ENCODE data around the gene CDX1. TPM values are rescaled to one million over a fixed set of nuclear protein-coding genes. Genes with fewer than 3 reads are reported as not detected.
A peak's percentile ranks its signal among the peaks of the same experiment; 100 is the strongest.

CDX1 gene
- total and polyA plus RNA-seq, 2 of the 8 experiments (the other 6 are each of a cell fraction or from before 2014, with no cell fraction given): not detected

GRCh38 chr5:150140830-150141229 lies 25.7 kb upstream of the CDX1 start:
- Histone ChIP-seq H3K4me2 (ENCODE audit: insufficient read depth in 1 of 2, low read depth in 2 of 2, low read length in 2 of 2) (no peak overlapping the region), H3K4me1 (replicated peaks in 1 of 4; ENCODE audit: control insufficient read depth in 3 of 4, insufficient read depth in 4 of 4, low read length in 3 of 4) (peaks cover 4 to 45% (median 34%) of the 10 kb centered on the region in 4 experiments), H3K4ac (replicated peaks; ENCODE audit: insufficient read length, low read depth, low read length) (no peak overlapping the region), H2AFZ (ENCODE audit: low read length) (no peak overlapping the region), H3K79me1 (ENCODE audit: low read depth, low read length) (no peaks in the 10 kb centered on the region), H3K14ac (ENCODE audit: insufficient read length) (no peak overlapping the region), H4K5ac (ENCODE audit: insufficient read length, low read depth, low read length) (no peak overlapping the region), H3K9ac (replicated peaks in 1 of 4; ENCODE audit: extremely low read depth in 1 of 4, low read depth in 3 of 4, low read length in 3 of 4) (no peak overlapping the region), H3K56ac (replicated peaks; ENCODE audit: insufficient read length, low read depth, low read length) (no peak overlapping the region), H4K8ac (ENCODE audit: extremely low read depth, insufficient read depth, low read length) (no peak overlapping the region), H2BK20ac (ENCODE audit: low read length) (peak overlapping the region; percentile 77; the same call in 1 of the 2 replicates), H3K27me3 (replicated peaks in 1 of 4; ENCODE audit: control insufficient read depth in 3 of 4, extremely low read depth in 1 of 4, insufficient read depth in 3 of 4, low read length in 3 of 4) (no peaks in the 10 kb centered on the region; a peak in 3 of 7 replicates), H3K36me3 (ENCODE audit: control insufficient read depth in 2 of 4, insufficient read depth in 4 of 4, low read length in 3 of 4) (no peaks in the 10 kb centered on the region), H3K79me2 (ENCODE audit: control insufficient read depth in 1 of 2, insufficient read depth in 2 of 2, low read length in 2 of 2) (no peaks in the 10 kb centered on the region), H2AK5ac (ENCODE audit: low read depth, low read length) (peak overlapping the region; percentile 77; the same call in 1 of the 2 replicates), H3K23me2 (ENCODE audit: low read depth, low read length) (no peaks in the 10 kb centered on the region), H2BK5ac (ENCODE audit: low read depth, low read length) (peak overlapping the region; percentile 21; the same call in 1 of the 2 replicates), H2BK12ac (ENCODE audit: low read depth, low read length) (peak overlapping the region; percentile 96), H3K4me3 (ENCODE audit: extremely low read depth in 1 of 4, insufficient read depth in 2 of 4, low read depth in 3 of 4, low read length in 4 of 4) (no peak overlapping the region), H2BK120ac (replicated peaks; ENCODE audit: low read depth, low read length) (no peak overlapping the region), H3K27ac (ENCODE audit: low read depth, low read length) (no peak overlapping the region), H3K9me3 (ENCODE audit: insufficient read depth in 2 of 2, low read depth in 1 of 2, low read length in 1 of 2) (no peaks in the 10 kb centered on the region), H4K91ac (replicated peaks; ENCODE audit: insufficient read length, low read length) (peak overlapping the region; percentile 44), H3K18ac (ENCODE audit: extremely low read depth, low read length) (no peak overlapping the region; the same call in 1 of the 2 replicates), H2BK15ac (ENCODE audit: low read length) (peak overlapping the region; percentile 75; the same call in 1 of the 2 replicates), H3K23ac (ENCODE audit: insufficient read length) (no peak overlapping the region), H4K20me1 (replicated peaks in 1 of 2; ENCODE audit: control insufficient read depth in 1 of 2, insufficient read depth in 2 of 2, low read length in 2 of 2) (no peaks in the 10 kb centered on the region)
- 87% methylated on average over 11 of the region's 11 CpGs; no CpG with 5 or more reads in 1 of the 2 experiments for WGBS, 2 experiments (ENCODE audit: extremely low coverage in 1 of 2, insufficient coverage in 1 of 2, insufficient read length in 1 of 2, insufficient replicate concordance in 2 of 2, low coverage in 1 of 2, low lambda C conversion rate in 2 of 2, missing lambda C conversion rate in 1 of 2)
- ChIA-PET POLR2A (ENCODE audit: partially characterized antibody) (interaction anchor here (1.5 kb wide), 1 partner anchor 13 kb away, joined by 5 read pairs; no protein-coding TSS in a partner anchor), CTCF (ENCODE audit: partially characterized antibody) (interaction anchor here (1.1 to 13.1 kb wide), 3 partner anchors 17 to 70 kb away, joined by 3 to 188 read pairs (median 7); no protein-coding TSS in a partner anchor)
- no peak for FAIRE-seq
- DNase-seq (ENCODE audit: low read depth in 1 of 2, low spot score in 2 of 2): no peak
- TF ChIP-seq JUN (IDR thresholded peaks at IDR 0.05; ENCODE audit: low read depth, low read length) (no peak), SIRT6 (IDR thresholded peaks at IDR 0.05; ENCODE audit: low read length) (no peak), TBP (IDR thresholded peaks at IDR 0.05; ENCODE audit: low read depth, low read length) (no peak), MAX (IDR thresholded peaks at IDR 0.05) (no peak), TCF12 (IDR thresholded peaks at IDR 0.05; ENCODE audit: low read depth, low read length) (no peak), ASH2L (IDR thresholded peaks at IDR 0.05; ENCODE audit: low read length) (no peak), POU5F1 (IDR thresholded peaks at IDR 0.05; ENCODE audit: low read depth, low read length) (no peak), GTF2F1 (IDR thresholded peaks at IDR 0.05; ENCODE audit: borderline replicate concordance, low read depth, low read length) (no peak), RXRA (IDR thresholded peaks at IDR 0.05; ENCODE audit: insufficient read depth, low read depth, low read length) (no peak), NRF1 (IDR thresholded peaks at IDR 0.05; ENCODE audit: low read depth, low read length) (no peak), SP2 (IDR thresholded peaks at IDR 0.05; ENCODE audit: low read length) (no peak), FOSL1 (IDR thresholded peaks at IDR 0.05; ENCODE audit: insufficient read depth, low read depth, low read length) (no peak), ATF2 (IDR thresholded peaks at IDR 0.05; ENCODE audit: low read length) (no peak)

Measured in H1 (cell line).